H9 (cell line): ENCODE results near the gene FAM200B. TPM values are rescaled to one million over a fixed set of nuclear protein-coding genes. Genes with fewer than 3 reads are reported as not detected.

Experiments
- DNase-seq: peaks from one replicate; pipeline ENCODE4 v3.0.0-alpha.2; 2017
- H2AFZ ChIP-seq: one replicate; pipeline ENCODE4 v1.6.1; 2013; ENCODE audit warnings: mild to moderate bottlenecking, low read length, control low read depth, moderate library complexity
- H2AK5ac ChIP-seq: 2 replicates; pipeline ENCODE4 v1.6.1; 2013; ENCODE audit warnings: low read length, control low read depth, mixed read lengths; ENCODE audit not compliant: insufficient read length
- H2BK120ac ChIP-seq: one replicate; pipeline ENCODE4 v1.6.1; 2013; ENCODE audit warnings: low read depth, mild to moderate bottlenecking, low read length, control low read depth, inconsistent platforms; ENCODE audit not compliant: poor library complexity, severe bottlenecking
- H2BK12ac ChIP-seq: 2 replicates; pipeline ENCODE4 v1.6.1; 2013; ENCODE audit warnings: low read length, control low read depth, mixed read lengths, low read depth; ENCODE audit not compliant: insufficient read length
- H2BK15ac ChIP-seq: 2 replicates; pipeline ENCODE4 v1.6.1; 2013; ENCODE audit warnings: low read depth, low read length, control low read depth
- H2BK20ac ChIP-seq: one replicate; pipeline ENCODE4 v1.6.1; 2013; ENCODE audit warnings: low read depth, mild to moderate bottlenecking, low read length, control low read depth, inconsistent platforms; ENCODE audit not compliant: poor library complexity, severe bottlenecking
- H2BK5ac ChIP-seq: 2 replicates; pipeline ENCODE4 v1.6.1; 2013; ENCODE audit warnings: low read length, control low read depth, mixed read lengths; ENCODE audit not compliant: insufficient read length
- H3K14ac ChIP-seq: 2 replicates; pipeline ENCODE4 v1.6.1; 2013; ENCODE audit warnings: low read length, control low read depth; ENCODE audit not compliant: insufficient read depth
- H3K18ac ChIP-seq: 2 replicates; pipeline ENCODE4 v1.6.1; 2013; ENCODE audit warnings: low read depth, mild to moderate bottlenecking, mixed read lengths, low read length, control low read depth; ENCODE audit not compliant: insufficient read length
- H3K23ac ChIP-seq: 2 replicates; pipeline ENCODE4 v1.6.1; 2013; ENCODE audit warnings: low read length, control low read depth, mixed read lengths, low read depth; ENCODE audit not compliant: insufficient read length
- H3K23me2 ChIP-seq: 2 replicates; pipeline ENCODE4 v1.6.1; 2013; ENCODE audit warnings: low read depth, mild to moderate bottlenecking, mixed read lengths, low read length, control low read depth; ENCODE audit not compliant: insufficient read length, poor library complexity, severe bottlenecking
- H3K27ac ChIP-seq: 2 replicates; pipeline ENCODE4 v1.5.1; 2013; ENCODE audit warnings: low read length, control low read depth, mixed read lengths, low read depth; ENCODE audit not compliant: insufficient read length
- H3K27me3 ChIP-seq: 2 replicates; pipeline ENCODE4 v1.6.1; 2013; ENCODE audit warnings: low read length, control low read depth, inconsistent platforms; ENCODE audit not compliant: insufficient read depth
- H3K4ac ChIP-seq: 2 replicates; pipeline ENCODE4 v1.6.1; 2013; ENCODE audit warnings: low read depth, mild to moderate bottlenecking, control low read depth, inconsistent platforms, low read length, moderate library complexity
- H3K4me1 ChIP-seq: 2 replicates; pipeline ENCODE4 v1.6.1; 2013; ENCODE audit warnings: low read length, control low read depth, inconsistent platforms; ENCODE audit not compliant: insufficient read depth
- H3K4me2 ChIP-seq: 2 replicates; pipeline ENCODE4 v1.6.1; 2013; ENCODE audit warnings: low read length, control low read depth, mixed read lengths; ENCODE audit not compliant: insufficient read length, insufficient read depth
- H3K56ac ChIP-seq: 2 replicates; pipeline ENCODE4 v1.6.1; 2013; ENCODE audit warnings: low read depth, mild to moderate bottlenecking, mixed read lengths, low read length, control low read depth; ENCODE audit not compliant: insufficient read length
- H3K79me1 ChIP-seq: 2 replicates; pipeline ENCODE4 v1.6.1; 2013; ENCODE audit warnings: low read depth, mild to moderate bottlenecking, moderate library complexity, low read length, control low read depth, inconsistent platforms; ENCODE audit not compliant: insufficient read depth, poor library complexity, severe bottlenecking
- H3K79me2 ChIP-seq: 2 replicates; pipeline ENCODE4 v1.6.1; 2013; ENCODE audit warnings: low read length, control low read depth, inconsistent platforms; ENCODE audit not compliant: insufficient read depth
- H3K9ac ChIP-seq: 2 replicates; pipeline ENCODE4 v1.6.1; 2013; ENCODE audit warnings: low read length, control low read depth, mixed read lengths; ENCODE audit not compliant: insufficient read length; ENCODE audit errors: extremely low read depth
- H3K9me3 ChIP-seq: one replicate; pipeline ENCODE4 v1.6.1; 2013; ENCODE audit warnings: low read depth, low read length, inconsistent platforms; ENCODE audit not compliant: control insufficient read depth
- H3T11ph ChIP-seq: one replicate; pipeline ENCODE4 v1.6.1; 2013; ENCODE audit warnings: mild to moderate bottlenecking, low read length, control low read depth, inconsistent platforms
- H4K20me1 ChIP-seq: one replicate; pipeline ENCODE4 v1.6.1; 2013; ENCODE audit not compliant: control insufficient read depth, insufficient read length, insufficient read depth
- H4K5ac ChIP-seq: 2 replicates; pipeline ENCODE4 v1.6.1; 2013; ENCODE audit warnings: low read depth, mild to moderate bottlenecking, mixed read lengths, low read length, control low read depth; ENCODE audit not compliant: insufficient read length
- H4K8ac ChIP-seq: replicated peaks from 2 replicates; pipeline ENCODE4 v1.6.1; 2013; ENCODE audit warnings: low read length, control low read depth, mixed read lengths, low read depth; ENCODE audit not compliant: insufficient read length
- H4K91ac ChIP-seq: 2 replicates; pipeline ENCODE4 v1.6.1; 2013; ENCODE audit warnings: low read depth, mild to moderate bottlenecking, moderate library complexity, mixed read lengths, low read length, control low read depth; ENCODE audit not compliant: insufficient read length
- H3K27ac Mint-ChIP-seq, 3 experiments: 2 replicates in 2 of 3; 3 replicates in 1 of 3; pipeline ENCODE4 v1.8.0; 2020 to 2021; ENCODE audit warnings: mixed read lengths in 3 of 3, mild to moderate bottlenecking in 1 of 3, moderate library complexity in 1 of 3
- H3K27me3 Mint-ChIP-seq: 2 replicates; pipeline ENCODE4 v1.8.0; 2021; ENCODE audit warnings: low read depth, mild to moderate bottlenecking, moderate library complexity, mixed read lengths
- H3K36me3 Mint-ChIP-seq, 3 experiments: 2 replicates in 2 of 3; 3 replicates in 1 of 3; pipeline ENCODE4 v1.8.0; 2020 to 2021; ENCODE audit warnings: low read depth in 3 of 3, mixed read lengths in 3 of 3; ENCODE audit not compliant: insufficient read depth in 1 of 3
- H3K4me1 Mint-ChIP-seq, 2 experiments: 2 replicates each; pipeline ENCODE4 v1.8.0; 2020; ENCODE audit warnings: mixed read lengths in 2 of 2
- H3K4me3 Mint-ChIP-seq, 2 experiments: 2 replicates in 1 of 2; 3 replicates in 1 of 2; pipeline ENCODE4 v1.8.0; 2020 to 2021; ENCODE audit warnings: mild to moderate bottlenecking in 2 of 2, mixed read lengths in 2 of 2, moderate library complexity in 1 of 2
- H3K9me3 Mint-ChIP-seq, 2 experiments: 2 replicates in 1 of 2; 3 replicates in 1 of 2; pipeline ENCODE4 v1.8.0; 2020; ENCODE audit warnings: mild to moderate bottlenecking in 2 of 2, mixed read lengths in 2 of 2, moderate library complexity in 1 of 2
- CTCF ChIP-seq: fragments of 200-600 bp; sonication (generic); conservative IDR thresholded peaks from 3 replicates; pipeline ENCODE4 v1.8.0; 2021; ENCODE audit warnings: antibody characterized with exemption, mild to moderate bottlenecking
- WGBS: extraction: QIAGEN DNeasy Blood & Tissue Kit; methylation state at CpG from one replicate; pipeline ENCODE4 v1.1.7; 2013; ENCODE audit warnings: missing lambda C conversion rate, low lambda C conversion rate, mixed read lengths; ENCODE audit not compliant: insufficient read length; ENCODE audit errors: extremely low coverage; 5-methylcytosine and 5-hydroxymethylcytosine counted together
- total RNA-seq: library from RNA; stranded (reverse); gene quantifications from 2 replicates; pipeline ENCODE4 v1.2.1, GENCODE V29; 2021

Gene FAM200B
- total RNA-seq, 1 experiment from 2014 or later: 19.6 TPM

GRCh38 chr4:15655223-15656037 lies 26.2 kb upstream of the FAM200B start, which contains the start of gene FBXL5:
TSS of gene FBXL5 (minus strand) at chr4:15655357. CDS start at chr4:15655287, 70 bp downstream.
- no CpG with 5 or more reads among the region's 85 CpGs for WGBS
- no peak for TF ChIP-seq CTCF
- no peak within 1 kb of the TSS for H2BK20ac ChIP-seq
- no peak within 1 kb of the TSS for H2BK15ac ChIP-seq
- peaks cover 6% of the 10 kb centered on the region; the same call in 1 of the 2 replicates for H3K79me2 ChIP-seq
- peak within 1 kb of the TSS; percentile 96 for H4K91ac ChIP-seq
- no peak within 1 kb of the TSS for H2AFZ ChIP-seq
- no peak within 1 kb of the TSS for H3K23ac ChIP-seq
- H4K20me1 ChIP-seq: no peaks in the 10 kb centered on the region
- peaks cover 10% of the 10 kb centered on the region for H3K23me2 ChIP-seq
- H2BK120ac ChIP-seq: peak within 1 kb of the TSS; percentile 92
- peak within 1 kb of the TSS; percentile 98 for H3K14ac ChIP-seq
- H3K27ac ChIP-seq: peak within 1 kb of the TSS; percentile 94
- H3K9ac ChIP-seq: peak within 1 kb of the TSS; percentile 99
- H3K18ac ChIP-seq: peak within 1 kb of the TSS; percentile 97
- peaks cover 2% of the 10 kb centered on the region; the same call in 1 of the 2 replicates for H3K4me1 ChIP-seq
- peak within 1 kb of the TSS; percentile 90 for H2BK12ac ChIP-seq
- no peak within 1 kb of the TSS for H2AK5ac ChIP-seq
- DNase-seq: peak; percentile 78
- H3K56ac ChIP-seq: peak within 1 kb of the TSS; percentile 88
- Mint-ChIP-seq H3K36me3 (peaks cover 0 to 4% (median 0%) of the 10 kb centered on the region in 3 experiments; a peak in 2 of 7 replicates), H3K4me3 (peak within 1 kb of the TSS; percentile 95 to 98), H3K27ac (peak within 1 kb of the TSS; percentile 99 to 100 (median 99)), H3K27me3 (no peaks in the 10 kb centered on the region; the same call in 1 of the 2 replicates), H3K4me1 (peaks cover 25 to 38% of the 10 kb centered on the region in 2 experiments), H3K9me3 (no peaks in the 10 kb centered on the region)
- H3K79me1 ChIP-seq: no peaks in the 10 kb centered on the region
- H4K5ac ChIP-seq: peak within 1 kb of the TSS; percentile 98
- H3K4me2 ChIP-seq: peak within 1 kb of the TSS; percentile 95
- H3T11ph ChIP-seq: peak within 1 kb of the TSS; percentile 82
- no peaks in the 10 kb centered on the region for H3K27me3 ChIP-seq
- peak within 1 kb of the TSS; percentile 95 for H2BK5ac ChIP-seq
- H4K8ac ChIP-seq: peak within 1 kb of the TSS; percentile 98
- H3K4ac ChIP-seq: peak within 1 kb of the TSS; percentile 86
- no peaks in the 10 kb centered on the region for H3K9me3 ChIP-seq
